Measurements from ENCODE around the gene CLK2.

CLK2 gene

DNA sequence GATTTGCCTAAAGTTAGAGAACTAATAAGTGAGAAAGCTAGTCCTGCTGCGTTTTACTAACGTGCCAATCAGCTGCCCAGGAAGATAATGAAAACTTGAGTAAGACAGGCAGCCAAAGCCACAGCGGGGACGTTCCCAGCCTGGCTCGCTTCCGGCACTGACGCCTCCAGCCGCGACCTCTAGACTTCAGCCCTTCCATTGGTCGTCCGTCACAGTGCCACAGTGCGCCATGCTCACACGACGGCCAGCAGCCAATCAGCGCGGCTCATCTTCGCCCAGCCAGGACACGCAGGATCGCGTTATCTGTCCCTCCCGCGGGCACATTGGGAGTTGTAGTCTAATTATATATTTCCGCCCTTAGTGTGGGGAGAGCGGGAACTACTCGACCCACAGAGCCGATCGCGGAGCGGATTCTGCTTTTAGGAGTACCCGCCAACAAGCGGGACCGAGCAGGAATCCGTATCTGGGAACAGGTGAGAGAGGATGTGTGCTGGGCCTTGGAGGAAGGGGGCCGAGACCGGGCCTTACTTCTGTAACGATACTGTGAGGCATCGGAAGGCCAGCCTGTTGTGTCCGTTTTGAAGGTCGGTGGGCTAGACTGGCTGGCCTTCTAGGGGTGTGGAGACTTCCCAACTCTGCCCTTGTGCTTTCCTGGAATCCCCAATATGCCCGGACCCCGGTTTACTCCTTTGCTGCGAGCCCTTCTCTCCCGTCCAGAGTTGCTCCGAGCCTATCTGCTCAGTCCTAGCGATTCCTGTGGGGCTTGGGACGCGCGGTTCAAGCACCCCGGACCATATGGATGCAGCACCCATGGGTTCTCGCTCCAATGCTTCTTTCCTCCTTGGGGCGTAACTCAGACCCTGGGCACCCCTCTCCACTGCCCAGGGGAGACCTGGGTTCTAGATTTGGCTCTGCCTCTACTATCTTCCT, 35.5 kb upstream of the CLK2 start, which contains the start of gene FDPS:
TSS of gene FDPS (plus strand) at position 374 of the 930 bp plus-strand sequence. CDS start 924 bp downstream, outside the sequence.
- H3K36me3 Mint-ChIP-seq (ENCODE audit: low read depth) = peaks cover 24% of the 10 kb centered on the region
- no peaks in the 10 kb centered on the region for H3K9me3 Mint-ChIP-seq
- TF ChIP-seq, protein P1, sequence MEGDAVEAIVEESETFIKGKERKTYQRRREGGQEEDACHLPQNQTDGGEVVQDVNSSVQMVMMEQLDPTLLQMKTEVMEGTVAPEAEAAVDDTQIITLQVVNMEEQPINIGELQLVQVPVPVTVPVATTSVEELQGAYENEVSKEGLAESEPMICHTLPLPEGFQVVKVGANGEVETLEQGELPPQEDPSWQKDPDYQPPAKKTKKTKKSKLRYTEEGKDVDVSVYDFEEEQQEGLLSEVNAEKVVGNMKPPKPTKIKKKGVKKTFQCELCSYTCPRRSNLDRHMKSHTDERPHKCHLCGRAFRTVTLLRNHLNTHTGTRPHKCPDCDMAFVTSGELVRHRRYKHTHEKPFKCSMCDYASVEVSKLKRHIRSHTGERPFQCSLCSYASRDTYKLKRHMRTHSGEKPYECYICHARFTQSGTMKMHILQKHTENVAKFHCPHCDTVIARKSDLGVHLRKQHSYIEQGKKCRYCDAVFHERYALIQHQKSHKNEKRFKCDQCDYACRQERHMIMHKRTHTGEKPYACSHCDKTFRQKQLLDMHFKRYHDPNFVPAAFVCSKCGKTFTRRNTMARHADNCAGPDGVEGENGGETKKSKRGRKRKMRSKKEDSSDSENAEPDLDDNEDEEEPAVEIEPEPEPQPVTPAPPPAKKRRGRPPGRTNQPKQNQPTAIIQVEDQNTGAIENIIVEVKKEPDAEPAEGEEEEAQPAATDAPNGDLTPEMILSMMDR (IDR thresholded peaks at IDR 0.05; ENCODE audit: unreplicated experiment in 3 of 3) = peak in 1 of 3 experiments; percentile 8
- H3K4me1 Mint-ChIP-seq = peaks cover 28% of the 10 kb centered on the region
- peak within 1 kb of the TSS; percentile 97 to 99 (median 97) for H3K4me3 Mint-ChIP-seq
- peak within 1 kb of the TSS; percentile 87 to 97 (median 96) for H3K27ac Mint-ChIP-seq
- H3K27me3 Mint-ChIP-seq (ENCODE audit: low read depth) = no peaks in the 10 kb centered on the region

DNA sequence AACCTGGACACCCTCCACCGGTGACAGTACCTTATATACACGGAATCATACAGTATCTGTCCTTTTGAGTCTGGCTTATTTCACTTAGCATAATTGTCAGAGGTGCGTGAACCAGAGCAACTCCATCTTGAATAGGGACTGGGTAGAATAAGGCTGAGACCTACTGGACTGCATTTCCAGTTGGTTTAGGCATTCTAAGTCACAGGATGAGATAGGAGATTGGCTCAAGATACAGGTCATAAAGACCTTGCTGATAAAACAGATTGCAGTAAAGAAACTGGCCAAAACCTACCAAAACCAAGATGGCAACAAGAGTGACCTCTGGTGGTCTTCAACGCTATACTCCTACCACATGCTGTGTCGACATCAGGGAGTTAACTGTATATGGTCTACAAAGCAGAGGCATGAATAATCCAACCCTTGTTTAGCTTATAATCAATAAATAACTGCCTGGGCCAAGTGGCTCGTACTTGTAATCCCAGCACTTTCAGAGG, 34.0 kb upstream of the CLK2 start:
- Mint-ChIP-seq H3K9me3 (no peaks in the 10 kb centered on the region), H3K4me1 (peaks cover 22% of the 10 kb centered on the region), H3K27me3 (ENCODE audit: low read depth) (no peaks in the 10 kb centered on the region), H3K27ac (peak overlapping the region; percentile 67 to 96 (median 93)), H3K36me3 (ENCODE audit: low read depth) (peaks cover 13% of the 10 kb centered on the region), H3K4me3 (peak overlapping the region; percentile 29 to 64 (median 59))
- TF ChIP-seq, protein P1 (IDR thresholded peaks at IDR 0.05; ENCODE audit: unreplicated experiment in 3 of 3) = peak in 2 of 3 experiments; percentile 17 to 50

DNA sequence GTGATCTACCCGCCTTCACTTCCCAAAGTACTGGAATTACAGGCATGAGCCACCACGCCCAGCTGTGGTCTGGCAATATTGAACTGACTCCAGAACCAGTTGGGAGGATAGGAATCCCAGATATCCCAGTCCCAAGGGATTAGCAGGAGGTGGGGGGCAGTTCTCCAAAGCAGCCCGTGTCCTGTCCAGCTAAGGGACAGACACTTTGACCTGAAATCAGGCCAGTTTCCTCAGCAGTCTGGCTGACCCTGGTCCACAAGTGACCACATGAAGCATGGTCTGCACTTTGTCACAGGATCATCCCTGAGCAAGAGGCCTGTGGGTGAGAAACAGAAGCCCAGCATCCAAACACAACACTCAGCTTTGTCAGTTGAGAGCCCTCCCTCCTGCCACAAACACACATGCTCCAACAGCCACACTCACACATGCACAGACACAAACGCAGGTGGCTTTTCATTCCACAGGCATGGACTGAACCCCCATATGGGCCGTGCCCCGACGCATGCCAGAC, 32.6 kb upstream of the CLK2 start:
- TF ChIP-seq, protein P1 (IDR thresholded peaks at IDR 0.05; ENCODE audit: unreplicated experiment in 3 of 3) = no peak
- peaks cover 4% of the 10 kb centered on the region for H3K36me3 Mint-ChIP-seq (ENCODE audit: low read depth)
- H3K9me3 Mint-ChIP-seq = no peaks in the 10 kb centered on the region
- peaks cover 18% of the 10 kb centered on the region for H3K4me1 Mint-ChIP-seq
- no peaks in the 10 kb centered on the region for H3K27me3 Mint-ChIP-seq (ENCODE audit: low read depth)
- H3K4me3 Mint-ChIP-seq = peak overlapping the region; percentile 11 to 40 (median 34)
- H3K27ac Mint-ChIP-seq = peak overlapping the region in 2 of 3 experiments; percentile 54 to 84

DNA sequence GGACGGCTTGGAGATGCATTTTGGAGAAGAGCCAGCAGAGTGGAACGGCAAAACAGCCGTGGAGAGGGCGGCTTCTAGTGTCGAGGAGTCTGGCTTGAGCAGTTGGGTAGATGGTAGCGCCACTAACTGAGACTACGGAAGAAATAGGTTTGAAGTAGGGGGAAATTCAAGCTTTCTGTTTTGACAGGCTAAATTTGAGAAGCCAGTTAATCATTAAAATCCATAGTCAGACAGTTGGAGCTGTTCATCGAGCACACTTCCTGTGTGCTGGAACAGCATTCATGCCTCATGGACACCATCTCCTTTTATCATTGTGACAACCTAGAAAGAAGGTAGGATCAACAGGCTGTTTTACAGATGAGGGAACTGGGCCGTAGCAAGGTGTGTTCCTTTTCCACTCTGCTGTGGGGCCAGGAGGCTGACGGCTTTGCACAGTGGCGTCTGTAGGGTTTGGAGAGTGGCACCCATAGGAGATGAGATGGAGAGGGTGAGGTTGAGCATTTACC, 31.3 kb upstream of the CLK2 start:
- Mint-ChIP-seq H3K27me3 (ENCODE audit: low read depth) (no peaks in the 10 kb centered on the region), H3K4me3 (peak overlapping the region in 1 of 3 experiments; percentile 65), H3K36me3 (ENCODE audit: low read depth) (no peaks in the 10 kb centered on the region), H3K4me1 (peaks cover 12% of the 10 kb centered on the region), H3K27ac (peak overlapping the region; percentile 57 to 98 (median 62)), H3K9me3 (no peaks in the 10 kb centered on the region)
- TF ChIP-seq, protein P1 (IDR thresholded peaks at IDR 0.05; ENCODE audit: unreplicated experiment in 3 of 3) = no peak

DNA sequence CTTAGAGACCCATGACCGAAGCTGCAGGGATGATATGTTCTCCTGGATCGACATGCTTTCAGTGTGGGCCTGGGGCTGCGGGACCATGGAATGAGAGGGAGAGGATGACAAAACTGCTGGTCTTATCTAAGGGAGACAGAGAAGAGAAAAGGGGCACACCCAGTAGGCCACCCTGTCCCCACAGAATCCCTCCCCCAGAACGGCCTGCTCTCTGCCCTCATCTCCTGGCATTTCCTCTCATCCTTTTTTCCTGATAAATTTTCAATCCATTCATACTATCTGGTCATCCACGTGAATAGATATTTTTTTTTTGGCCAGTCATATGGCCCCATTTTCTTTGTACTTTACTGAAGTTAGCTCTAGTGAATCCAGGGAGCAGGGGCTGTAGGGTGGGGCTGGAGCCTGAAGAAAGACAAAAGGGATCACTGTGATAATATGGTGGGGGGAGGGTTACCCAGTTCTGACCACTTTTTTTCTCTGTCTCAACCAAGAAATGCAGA, 28.1 kb upstream of the CLK2 start, which contains the start of gene PKLR:
TSS of gene PKLR (minus strand) at position 97 of the 500 bp plus-strand sequence. CDS start at position 54, 43 bp downstream.
- Mint-ChIP-seq H3K4me1 (peaks cover 18% of the 10 kb centered on the region), H3K36me3 (ENCODE audit: low read depth) (no peaks in the 10 kb centered on the region), H3K27me3 (ENCODE audit: low read depth) (peaks cover 16% of the 10 kb centered on the region), H3K4me3 (no peak within 1 kb of the TSS), H3K9me3 (peaks cover 3% of the 10 kb centered on the region), H3K27ac (peak within 1 kb of the TSS in 2 of 3 experiments; percentile 59 to 63)
- TF ChIP-seq, protein P1 (IDR thresholded peaks at IDR 0.05; ENCODE audit: unreplicated experiment in 3 of 3) = no peak

Data from nephron (organoid).